ENCODE results near the gene ASAP3. TPM values are rescaled to one million over a fixed set of nuclear protein-coding genes. Genes with fewer than 3 reads are reported as not detected.

Gene ASAP3
- total and polyA plus RNA-seq, 2 of the 13 experiments (the other 11 are each of a cell fraction or from before 2014, with no cell fraction given): 32.6 to 37.0 TPM

DNA sequence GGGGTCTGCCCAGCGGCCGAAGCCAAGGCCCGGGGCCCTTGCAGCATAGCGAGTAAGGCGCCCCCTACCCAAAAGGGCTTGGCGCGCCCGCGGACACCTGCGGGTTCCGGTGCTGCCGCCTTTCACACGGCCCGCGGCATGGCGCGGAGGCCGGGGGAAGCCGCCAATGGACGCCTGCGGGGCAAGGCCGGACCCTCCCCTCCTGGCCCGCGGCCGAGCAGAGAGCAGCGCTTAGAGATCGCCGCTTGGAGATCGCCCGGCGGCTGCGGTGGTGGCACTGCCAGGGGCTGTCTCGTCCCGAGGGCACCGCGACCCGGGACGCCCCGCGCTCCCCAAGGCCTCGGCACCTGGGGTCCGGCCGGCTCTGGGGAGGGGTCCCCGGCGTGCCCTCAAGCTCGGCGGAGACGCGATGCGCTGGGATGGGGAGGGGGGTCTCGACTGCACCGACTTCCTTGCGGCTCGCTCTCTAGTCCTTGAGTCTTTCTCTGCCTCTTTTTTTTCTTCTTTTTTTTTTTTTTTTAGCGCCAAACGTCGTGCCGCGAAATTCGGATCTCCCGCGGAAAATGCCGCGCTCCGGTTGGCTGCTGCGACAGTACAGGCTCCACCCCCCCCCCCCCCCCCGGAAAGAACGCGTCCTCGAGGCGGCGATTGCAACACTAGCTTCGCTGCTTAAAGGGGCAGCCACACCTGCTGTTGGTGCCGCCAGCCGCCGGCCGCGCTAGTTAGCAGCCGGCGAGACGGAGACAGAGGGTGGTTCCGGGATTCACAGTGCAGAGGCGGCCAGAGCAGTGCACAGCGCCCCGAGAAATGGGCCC lies 47.0 kb upstream of the ASAP3 start, which contains the start of gene E2F2 (continued):
- no peak for TF ChIP-seq ZNF431 (CRISPR knock-in tag; IDR thresholded peaks at IDR 0.05; ENCODE audit: borderline replicate concordance, low read depth)
- peak; percentile 34; the same call in 1 of the 2 replicates for TF ChIP-seq NCOA2 (CRISPR knock-in tag; IDR thresholded peaks at IDR 0.05)
- no peak; the same call in 1 of the 2 replicates for TF ChIP-seq ZNF138 (CRISPR knock-in tag; IDR thresholded peaks at IDR 0.05; ENCODE audit: low read depth)
- TF ChIP-seq NFIB (CRISPR knock-in tag; IDR thresholded peaks at IDR 0.05; ENCODE audit: borderline replicate concordance): no peak
- TF ChIP-seq, protein P1, sequence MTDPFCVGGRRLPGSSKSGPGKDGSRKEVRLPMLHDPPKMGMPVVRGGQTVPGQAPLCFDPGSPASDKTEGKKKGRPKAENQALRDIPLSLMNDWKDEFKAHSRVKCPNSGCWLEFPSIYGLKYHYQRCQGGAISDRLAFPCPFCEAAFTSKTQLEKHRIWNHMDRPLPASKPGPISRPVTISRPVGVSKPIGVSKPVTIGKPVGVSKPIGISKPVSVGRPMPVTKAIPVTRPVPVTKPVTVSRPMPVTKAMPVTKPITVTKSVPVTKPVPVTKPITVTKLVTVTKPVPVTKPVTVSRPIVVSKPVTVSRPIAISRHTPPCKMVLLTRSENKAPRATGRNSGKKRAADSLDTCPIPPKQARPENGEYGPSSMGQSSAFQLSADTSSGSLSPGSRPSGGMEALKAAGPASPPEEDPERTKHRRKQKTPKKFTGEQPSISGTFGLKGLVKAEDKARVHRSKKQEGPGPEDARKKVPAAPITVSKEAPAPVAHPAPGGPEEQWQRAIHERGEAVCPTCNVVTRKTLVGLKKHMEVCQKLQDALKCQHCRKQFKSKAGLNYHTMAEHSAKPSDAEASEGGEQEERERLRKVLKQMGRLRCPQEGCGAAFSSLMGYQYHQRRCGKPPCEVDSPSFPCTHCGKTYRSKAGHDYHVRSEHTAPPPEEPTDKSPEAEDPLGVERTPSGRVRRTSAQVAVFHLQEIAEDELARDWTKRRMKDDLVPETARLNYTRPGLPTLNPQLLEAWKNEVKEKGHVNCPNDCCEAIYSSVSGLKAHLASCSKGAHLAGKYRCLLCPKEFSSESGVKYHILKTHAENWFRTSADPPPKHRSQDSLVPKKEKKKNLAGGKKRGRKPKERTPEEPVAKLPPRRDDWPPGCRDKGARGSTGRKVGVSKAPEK (CRISPR knock-in tag; IDR thresholded peaks at IDR 0.05; ENCODE audit: borderline replicate concordance): no peak
- TF ChIP-seq, protein P2, sequence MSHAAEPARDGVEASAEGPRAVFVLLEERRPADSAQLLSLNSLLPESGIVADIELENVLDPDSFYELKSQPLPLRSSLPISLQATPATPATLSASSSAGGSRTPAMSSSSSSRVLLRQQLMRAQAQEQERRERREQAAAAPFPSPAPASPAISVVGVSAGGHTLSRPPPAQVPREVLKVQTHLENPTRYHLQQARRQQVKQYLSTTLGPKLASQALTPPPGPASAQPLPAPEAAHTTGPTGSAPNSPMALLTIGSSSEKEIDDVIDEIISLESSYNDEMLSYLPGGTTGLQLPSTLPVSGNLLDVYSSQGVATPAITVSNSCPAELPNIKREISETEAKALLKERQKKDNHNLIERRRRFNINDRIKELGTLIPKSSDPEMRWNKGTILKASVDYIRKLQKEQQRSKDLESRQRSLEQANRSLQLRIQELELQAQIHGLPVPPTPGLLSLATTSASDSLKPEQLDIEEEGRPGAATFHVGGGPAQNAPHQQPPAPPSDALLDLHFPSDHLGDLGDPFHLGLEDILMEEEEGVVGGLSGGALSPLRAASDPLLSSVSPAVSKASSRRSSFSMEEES (CRISPR knock-in tag; IDR thresholded peaks at IDR 0.05): peak; percentile 44; the same call in 1 of the 2 replicates
- TF ChIP-seq ZNF672 (CRISPR knock-in tag; IDR thresholded peaks at IDR 0.05): 0 out of 2 replicates have a peak, but pooled peaks have one; percentile 65
- peak; percentile 81 for TF ChIP-seq SAP130 (CRISPR knock-in tag; IDR thresholded peaks at IDR 0.05; ENCODE audit: low read depth)
- TF ChIP-seq ZFY (CRISPR knock-in tag; IDR thresholded peaks at IDR 0.05): peak; percentile 18; the same call in 1 of the 2 replicates
- no peak for TF ChIP-seq ZNF263 (CRISPR knock-in tag; IDR thresholded peaks at IDR 0.05)
- TF ChIP-seq, protein P3, sequence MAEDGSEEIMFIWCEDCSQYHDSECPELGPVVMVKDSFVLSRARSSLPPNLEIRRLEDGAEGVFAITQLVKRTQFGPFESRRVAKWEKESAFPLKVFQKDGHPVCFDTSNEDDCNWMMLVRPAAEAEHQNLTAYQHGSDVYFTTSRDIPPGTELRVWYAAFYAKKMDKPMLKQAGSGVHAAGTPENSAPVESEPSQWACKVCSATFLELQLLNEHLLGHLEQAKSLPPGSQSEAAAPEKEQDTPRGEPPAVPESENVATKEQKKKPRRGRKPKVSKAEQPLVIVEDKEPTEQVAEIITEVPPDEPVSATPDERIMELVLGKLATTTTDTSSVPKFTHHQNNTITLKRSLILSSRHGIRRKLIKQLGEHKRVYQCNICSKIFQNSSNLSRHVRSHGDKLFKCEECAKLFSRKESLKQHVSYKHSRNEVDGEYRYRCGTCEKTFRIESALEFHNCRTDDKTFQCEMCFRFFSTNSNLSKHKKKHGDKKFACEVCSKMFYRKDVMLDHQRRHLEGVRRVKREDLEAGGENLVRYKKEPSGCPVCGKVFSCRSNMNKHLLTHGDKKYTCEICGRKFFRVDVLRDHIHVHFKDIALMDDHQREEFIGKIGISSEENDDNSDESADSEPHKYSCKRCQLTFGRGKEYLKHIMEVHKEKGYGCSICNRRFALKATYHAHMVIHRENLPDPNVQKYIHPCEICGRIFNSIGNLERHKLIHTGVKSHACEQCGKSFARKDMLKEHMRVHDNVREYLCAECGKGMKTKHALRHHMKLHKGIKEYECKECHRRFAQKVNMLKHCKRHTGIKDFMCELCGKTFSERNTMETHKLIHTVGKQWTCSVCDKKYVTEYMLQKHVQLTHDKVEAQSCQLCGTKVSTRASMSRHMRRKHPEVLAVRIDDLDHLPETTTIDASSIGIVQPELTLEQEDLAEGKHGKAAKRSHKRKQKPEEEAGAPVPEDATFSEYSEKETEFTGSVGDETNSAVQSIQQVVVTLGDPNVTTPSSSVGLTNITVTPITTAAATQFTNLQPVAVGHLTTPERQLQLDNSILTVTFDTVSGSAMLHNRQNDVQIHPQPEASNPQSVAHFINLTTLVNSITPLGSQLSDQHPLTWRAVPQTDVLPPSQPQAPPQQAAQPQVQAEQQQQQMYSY (CRISPR knock-in tag; IDR thresholded peaks at IDR 0.05): no peak
- no peak; the same call in 1 of the 2 replicates for TF ChIP-seq REXO4 (CRISPR knock-in tag; IDR thresholded peaks at IDR 0.05; ENCODE audit: borderline replicate concordance)
- TF ChIP-seq SALL1 (CRISPR knock-in tag; IDR thresholded peaks at IDR 0.05): peak; percentile 52
- TF ChIP-seq TARDBP (CRISPR knock-in tag; IDR thresholded peaks at IDR 0.05): no peak
- TF ChIP-seq, protein P4, sequence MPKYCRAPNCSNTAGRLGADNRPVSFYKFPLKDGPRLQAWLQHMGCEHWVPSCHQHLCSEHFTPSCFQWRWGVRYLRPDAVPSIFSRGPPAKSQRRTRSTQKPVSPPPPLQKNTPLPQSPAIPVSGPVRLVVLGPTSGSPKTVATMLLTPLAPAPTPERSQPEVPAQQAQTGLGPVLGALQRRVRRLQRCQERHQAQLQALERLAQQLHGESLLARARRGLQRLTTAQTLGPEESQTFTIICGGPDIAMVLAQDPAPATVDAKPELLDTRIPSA (CRISPR knock-in tag; IDR thresholded peaks at IDR 0.05; ENCODE audit: borderline replicate concordance): no peak
- TF ChIP-seq ETV6 (CRISPR knock-in tag; conservative IDR thresholded peaks at IDR 0.05): no peak
- TF ChIP-seq, protein P5, sequence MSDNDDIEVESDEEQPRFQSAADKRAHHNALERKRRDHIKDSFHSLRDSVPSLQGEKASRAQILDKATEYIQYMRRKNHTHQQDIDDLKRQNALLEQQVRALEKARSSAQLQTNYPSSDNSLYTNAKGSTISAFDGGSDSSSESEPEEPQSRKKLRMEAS (IDR thresholded peaks at IDR 0.05): peak; percentile 81
- 0 out of 2 replicates have a peak, but pooled peaks have one; percentile 31 for TF ChIP-seq ZNF678 (CRISPR knock-in tag; IDR thresholded peaks at IDR 0.05)
- peak; percentile 89 for TF ChIP-seq SIN3B (IDR thresholded peaks at IDR 0.05; ENCODE audit: low read length)
- no peak for TF ChIP-seq ARNT (IDR thresholded peaks at IDR 0.05)
- no peak for TF ChIP-seq FOXP1 (IDR thresholded peaks at IDR 0.05)
- TF ChIP-seq FOXP1 (CRISPR knock-in tag; IDR thresholded peaks at IDR 0.05): no peak

Measured in HepG2 (cell line).